NCI-H2081 treated with DMSO at 0.1 percent for 48 hours (cell line): ENCODE measurements around the gene HBZ.
"Not testable (repeated sequence)": the region's sequence is repeated elsewhere in the genome, so short reads cannot be mapped to it uniquely, and the experiment has no call there.

Source experiments
- DNase-seq: peaks from one replicate; lab custom pipeline; 2025; lab: John Stamatoyannopoulos, UW

HBZ gene

DNA sequence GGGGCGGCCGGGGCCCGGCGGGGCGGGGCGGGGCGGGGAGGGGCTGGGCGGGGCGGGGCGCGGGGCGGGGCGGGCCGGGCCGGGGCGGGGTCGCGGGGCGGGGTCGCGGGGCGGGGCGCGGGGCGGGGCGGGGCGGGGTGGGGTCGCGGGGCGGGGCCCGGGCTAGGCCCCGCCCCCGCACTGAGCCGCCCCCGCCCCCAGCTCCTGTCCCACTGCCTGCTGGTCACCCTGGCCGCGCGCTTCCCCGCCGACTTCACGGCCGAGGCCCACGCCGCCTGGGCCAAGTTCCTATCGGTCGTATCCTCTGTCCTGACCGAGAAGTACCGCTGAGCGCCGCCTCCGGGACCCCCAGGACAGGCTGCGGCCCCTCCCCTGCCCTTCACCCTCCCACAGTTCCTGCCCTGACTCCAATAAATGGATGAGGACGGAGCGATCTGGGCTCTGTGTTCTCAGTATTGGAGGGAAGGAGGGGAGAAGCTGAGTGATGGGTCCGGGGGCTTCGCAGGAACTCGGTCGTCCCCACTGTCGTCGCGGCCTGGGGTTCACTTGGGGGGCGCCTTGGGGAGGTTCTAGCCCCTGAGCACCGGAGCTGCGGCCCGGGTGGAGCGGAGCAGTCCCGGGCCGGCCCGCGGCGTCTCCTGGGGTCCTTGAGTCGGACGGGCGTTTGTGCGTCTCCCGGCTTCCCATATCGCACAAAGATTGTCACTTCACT lies 12.5 kb downstream of the HBZ start:
- no peak for DNase-seq

DNA sequence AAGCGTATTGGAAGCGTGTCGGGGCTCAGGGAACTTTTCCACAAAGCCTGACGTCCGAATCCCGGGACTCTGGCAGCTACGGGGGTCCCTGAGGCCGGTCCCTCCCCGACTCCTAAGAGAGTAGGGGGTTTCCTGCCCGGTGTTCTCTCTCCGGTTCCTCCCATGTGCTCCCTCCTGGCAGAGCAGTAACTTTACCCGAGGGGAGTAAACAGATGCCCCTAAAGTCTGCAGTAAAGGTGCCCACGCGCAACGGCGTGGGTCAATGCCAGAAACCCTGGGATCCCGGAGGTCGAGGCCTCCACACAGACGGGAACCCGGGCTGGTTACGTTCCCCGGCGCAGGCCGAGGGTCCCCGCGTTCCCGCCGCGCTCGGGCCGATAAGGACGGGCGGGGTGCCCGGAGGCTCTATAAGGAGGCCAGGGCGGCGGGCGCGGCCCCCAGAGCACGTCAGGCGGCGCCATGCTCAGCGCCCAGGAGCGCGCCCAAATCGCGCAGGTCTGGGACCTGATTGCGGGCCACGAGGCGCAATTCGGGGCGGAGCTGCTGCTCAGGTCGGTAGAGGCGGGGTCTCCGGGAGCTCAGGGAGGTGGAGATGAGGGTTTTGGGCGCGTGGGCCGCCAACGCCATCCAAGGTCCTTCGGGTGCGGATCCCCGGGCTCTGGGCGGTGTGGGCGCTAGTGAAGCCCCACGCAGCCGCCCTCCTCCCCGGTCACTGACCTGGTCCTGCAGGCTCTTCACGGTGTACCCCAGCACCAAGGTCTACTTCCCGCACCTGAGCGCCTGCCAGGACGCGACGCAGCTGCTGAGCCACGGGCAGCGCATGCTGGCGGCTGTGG lies 13.3 kb downstream of the HBZ start, which contains the start of gene HBM:
Gene HBM, plus strand, starts transcription at position 440 of the 836 bp plus-strand sequence. Its CDS starts 20 bp downstream, at position 460.
- DNase-seq = no peak

GRCh38 chr16:166375-167121 lies 14.1 kb downstream of the HBZ start:
- DNase-seq = no peak

DNA sequence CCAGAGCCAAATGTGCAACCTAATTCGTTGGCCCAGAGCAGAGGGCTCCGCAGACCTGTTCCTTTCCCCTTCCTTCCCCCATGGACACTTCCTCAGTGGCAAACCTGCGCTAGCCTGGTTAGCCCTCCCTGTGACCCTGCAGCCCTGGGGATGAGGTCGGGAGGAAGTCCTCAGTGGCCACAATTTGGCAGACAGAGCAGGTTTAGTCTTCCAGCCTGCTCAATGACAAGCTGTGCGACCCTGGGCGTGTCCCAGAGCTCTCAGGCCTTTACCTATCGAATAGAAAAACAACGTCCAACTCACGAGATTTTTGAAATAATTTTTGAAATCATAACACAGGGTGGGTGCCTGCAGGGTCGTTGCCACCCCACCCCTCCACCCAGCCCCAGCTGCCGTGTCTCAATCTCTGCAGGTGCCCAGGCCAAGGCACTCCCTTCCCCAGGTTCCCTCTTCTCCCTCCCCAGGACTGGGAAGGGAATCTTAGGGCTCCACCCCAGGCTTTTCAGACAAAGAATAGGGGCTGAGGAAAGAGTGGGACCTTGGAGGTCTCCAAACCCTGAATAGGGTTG lies 14.8 kb downstream of the HBZ start:
- DNase-seq = no peak

DNA sequence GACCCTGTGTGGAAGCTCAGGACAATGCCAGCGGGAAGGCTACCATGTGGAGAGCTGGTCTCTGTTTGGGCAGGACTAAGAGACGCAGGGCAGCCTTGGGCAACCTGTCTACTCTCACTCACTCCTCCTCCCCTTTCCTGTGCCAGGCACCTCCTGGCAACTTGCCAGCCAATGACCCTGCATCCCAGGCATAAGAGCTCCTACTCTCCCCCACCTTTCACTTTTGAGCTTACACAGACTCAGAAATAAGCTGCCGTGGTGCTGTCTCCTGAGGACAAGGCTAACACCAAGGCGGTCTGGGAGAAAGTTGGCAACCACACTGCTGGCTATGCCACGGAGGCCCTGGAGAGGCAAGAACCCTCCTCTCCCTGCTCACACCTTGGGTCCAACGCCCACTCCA lies 16.0 kb downstream of the HBZ start:
- DNase-seq = no peak

DNA sequence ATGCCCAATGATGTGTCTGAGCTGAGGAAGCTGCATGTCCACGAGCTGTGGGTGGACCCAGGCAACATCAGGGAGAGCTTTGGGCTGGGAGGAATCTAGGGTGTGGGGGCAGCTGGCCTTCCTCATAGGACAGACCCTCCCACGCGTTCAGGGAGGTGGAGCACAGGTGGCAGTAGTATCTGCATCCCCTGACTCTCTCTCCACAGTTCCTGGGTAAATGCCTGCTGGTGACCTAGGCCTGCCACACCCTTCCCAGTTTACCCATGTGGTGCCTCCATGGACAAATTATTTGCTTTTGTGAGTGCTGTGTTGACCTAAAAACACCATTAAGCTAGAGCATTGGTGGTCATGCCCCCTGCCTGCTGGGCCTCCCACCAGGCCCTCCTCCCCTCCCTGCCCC lies 16.6 kb downstream of the HBZ start:
- DNase-seq = no peak

GRCh38 chr16:170088-170507 lies 17.7 kb downstream of the HBZ start:
- not testable (repeated sequence) for DNase-seq

DNA sequence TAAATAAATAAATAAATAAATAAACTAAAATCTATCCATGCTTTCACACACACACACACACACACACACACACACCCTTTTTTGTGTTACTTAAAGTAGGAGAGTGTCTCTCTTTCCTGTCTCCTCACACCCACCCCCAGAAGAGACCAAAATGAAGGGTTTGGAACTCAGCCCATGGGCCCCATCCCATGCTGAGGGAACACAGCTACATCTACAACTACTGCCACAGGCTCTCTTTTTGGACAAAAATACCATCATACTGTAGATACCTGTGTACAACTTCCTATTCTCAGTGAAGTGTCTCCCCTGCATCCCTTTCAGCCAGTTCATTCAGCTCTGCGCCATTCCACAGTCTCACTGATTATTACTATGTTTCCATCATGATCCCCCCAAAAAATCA lies 18.3 kb downstream of the HBZ start:
- DNase-seq = no peak

GRCh38 chr16:172374-172941 lies 20.0 kb downstream of the HBZ start, which contains the start of gene HBA2:
Gene HBA2 (plus strand): TSS chr16:172876. CDS start chr16:172913, 37 bp downstream.
- not testable (repeated sequence) for DNase-seq

DNA sequence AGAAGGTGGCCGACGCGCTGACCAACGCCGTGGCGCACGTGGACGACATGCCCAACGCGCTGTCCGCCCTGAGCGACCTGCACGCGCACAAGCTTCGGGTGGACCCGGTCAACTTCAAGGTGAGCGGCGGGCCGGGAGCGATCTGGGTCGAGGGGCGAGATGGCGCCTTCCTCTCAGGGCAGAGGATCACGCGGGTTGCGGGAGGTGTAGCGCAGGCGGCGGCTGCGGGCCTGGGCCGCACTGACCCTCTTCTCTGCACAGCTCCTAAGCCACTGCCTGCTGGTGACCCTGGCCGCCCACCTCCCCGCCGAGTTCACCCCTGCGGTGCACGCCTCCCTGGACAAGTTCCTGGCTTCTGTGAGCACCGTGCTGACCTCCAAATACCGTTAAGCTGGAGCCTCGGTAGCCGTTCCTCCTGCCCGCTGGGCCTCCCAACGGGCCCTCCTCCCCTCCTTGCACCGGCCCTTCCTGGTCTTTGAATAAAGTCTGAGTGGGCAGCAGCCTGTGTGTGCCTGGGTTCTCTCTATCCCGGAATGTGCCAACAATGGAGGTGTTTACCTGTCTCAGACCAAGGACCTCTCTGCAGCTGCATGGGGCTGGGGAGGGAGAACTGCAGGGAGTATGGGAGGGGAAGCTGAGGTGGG lies 20.9 kb downstream of the HBZ start:
- DNase-seq = not testable (repeated sequence)

DNA sequence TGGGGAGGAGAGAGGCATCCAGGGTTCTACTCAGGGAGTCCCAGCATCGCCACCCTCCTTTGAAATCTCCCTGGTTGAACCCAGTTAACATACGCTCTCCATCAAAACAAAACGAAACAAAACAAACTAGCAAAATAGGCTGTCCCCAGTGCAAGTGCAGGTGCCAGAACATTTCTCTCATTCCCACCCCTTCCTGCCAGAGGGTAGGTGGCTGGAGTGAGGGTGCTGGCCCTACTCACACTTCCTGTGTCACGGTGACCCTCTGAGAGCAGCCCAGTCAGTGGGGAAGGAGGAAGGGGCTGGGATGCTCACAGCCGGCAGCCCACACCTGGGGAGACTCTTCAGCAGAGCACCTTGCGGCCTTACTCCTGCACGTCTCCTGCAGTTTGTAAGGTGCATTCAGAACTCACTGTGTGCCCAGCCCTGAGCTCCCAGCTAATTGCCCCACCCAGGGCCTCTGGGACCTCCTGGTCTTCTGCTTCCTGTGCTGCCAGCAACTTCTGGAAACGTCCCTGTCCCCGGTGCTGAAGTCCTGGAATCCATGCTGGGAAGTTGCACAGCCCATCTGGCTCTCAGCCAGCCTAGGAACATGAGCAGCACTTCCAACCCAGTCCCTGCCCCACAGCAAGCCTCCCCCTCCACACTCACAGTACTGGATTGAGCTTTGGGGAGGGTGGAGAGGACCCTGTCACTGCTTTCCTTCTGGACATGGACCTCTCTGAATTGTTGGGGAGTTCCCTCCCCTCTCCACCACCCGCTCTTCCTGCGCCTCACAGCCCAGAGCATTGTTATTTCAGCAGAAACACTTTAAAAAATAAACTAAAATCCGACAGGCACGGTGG lies 21.7 kb downstream of the HBZ start:
- not testable (repeated sequence) for DNase-seq

DNA sequence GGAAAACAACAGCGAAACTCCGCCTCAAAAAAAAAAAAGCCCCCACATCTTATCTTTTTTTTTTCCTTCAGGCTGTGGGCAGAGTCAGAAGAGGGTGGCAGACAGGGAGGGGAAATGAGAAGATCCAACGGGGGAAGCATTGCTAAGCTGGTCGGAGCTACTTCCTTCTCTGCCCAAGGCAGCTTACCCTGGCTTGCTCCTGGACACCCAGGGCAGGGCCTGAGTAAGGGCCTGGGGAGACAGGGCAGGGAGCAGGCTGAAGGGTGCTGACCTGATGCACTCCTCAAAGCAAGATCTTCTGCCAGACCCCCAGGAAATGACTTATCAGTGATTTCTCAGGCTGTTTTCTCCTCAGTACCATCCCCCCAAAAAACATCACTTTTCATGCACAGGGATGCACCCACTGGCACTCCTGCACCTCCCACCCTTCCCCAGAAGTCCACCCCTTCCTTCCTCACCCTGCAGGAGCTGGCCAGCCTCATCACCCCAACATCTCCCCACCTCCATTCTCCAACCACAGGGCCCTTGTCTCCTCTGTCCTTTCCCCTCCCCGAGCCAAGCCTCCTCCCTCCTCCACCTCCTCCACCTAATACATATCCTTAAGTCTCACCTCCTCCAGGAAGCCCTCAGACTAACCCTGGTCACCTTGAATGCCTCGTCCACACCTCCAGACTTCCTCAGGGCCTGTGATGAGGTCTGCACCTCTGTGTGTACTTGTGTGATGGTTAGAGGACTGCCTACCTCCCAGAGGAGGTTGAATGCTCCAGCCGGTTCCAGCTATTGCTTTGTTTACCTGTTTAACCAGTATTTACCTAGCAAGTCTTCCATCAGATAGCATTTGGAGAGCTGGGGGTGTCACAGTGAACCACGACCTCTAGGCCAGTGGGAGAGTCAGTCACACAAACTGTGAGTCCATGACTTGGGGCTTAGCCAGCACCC lies 22.8 kb downstream of the HBZ start:
- DNase-seq = no peak

- DNase-seq = not testable (repeated sequence)
These were observed 23.6 kb downstream of the HBZ start for GRCh38 chr16:176006-176405.

DNA sequence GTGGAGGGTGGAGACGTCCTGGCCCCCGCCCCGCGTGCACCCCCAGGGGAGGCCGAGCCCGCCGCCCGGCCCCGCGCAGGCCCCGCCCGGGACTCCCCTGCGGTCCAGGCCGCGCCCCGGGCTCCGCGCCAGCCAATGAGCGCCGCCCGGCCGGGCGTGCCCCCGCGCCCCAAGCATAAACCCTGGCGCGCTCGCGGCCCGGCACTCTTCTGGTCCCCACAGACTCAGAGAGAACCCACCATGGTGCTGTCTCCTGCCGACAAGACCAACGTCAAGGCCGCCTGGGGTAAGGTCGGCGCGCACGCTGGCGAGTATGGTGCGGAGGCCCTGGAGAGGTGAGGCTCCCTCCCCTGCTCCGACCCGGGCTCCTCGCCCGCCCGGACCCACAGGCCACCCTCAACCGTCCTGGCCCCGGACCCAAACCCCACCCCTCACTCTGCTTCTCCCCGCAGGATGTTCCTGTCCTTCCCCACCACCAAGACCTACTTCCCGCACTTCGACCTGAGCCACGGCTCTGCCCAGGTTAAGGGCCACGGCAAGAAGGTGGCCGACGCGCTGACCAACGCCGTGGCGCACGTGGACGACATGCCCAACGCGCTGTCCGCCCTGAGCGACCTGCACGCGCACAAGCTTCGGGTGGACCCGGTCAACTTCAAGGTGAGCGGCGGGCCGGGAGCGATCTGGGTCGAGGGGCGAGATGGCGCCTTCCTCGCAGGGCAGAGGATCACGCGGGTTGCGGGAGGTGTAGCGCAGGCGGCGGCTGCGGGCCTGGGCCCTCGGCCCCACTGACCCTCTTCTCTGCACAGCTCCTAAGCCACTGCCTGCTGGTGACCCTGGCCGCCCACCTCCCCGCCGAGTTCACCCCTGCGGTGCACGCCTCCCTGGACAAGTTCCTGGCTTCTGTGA lies 24.3 kb downstream of the HBZ start, which contains the start of gene HBA1:
Gene HBA1, plus strand, starts transcription at position 204 of the 906 bp plus-strand sequence. Its CDS starts 37 bp downstream, at position 241.
- not testable (repeated sequence) for DNase-seq

GRCh38 chr16:177394-177822 lies 25.0 kb downstream of the HBZ start:
- DNase-seq = no peak

- no peak for DNase-seq
These were observed 25.7 kb downstream of the HBZ start for GRCh38 chr16:177981-178667.

- DNase-seq = no peak
These were observed 26.2 kb downstream of the HBZ start for GRCh38 chr16:178668-179015.
